CD14-positive monocyte (primary cell): ENCODE measurements around the gene EEF1AKMT2. TPM values are rescaled to one million over a fixed set of nuclear protein-coding genes. Genes with fewer than 3 reads are reported as not detected.

Experiments used
- DNase-seq, 3 donors: peaks; one replicate each; pipeline ENCODE4 v3.0.0-alpha.2; 2011 to 2022
- H2AFZ ChIP-seq: 2 replicates; pipeline ENCODE4 v1.6.0; 2012; ENCODE audit warnings: mild to moderate bottlenecking, low read depth, low read length, inconsistent platforms; ENCODE audit not compliant: insufficient read depth, poor library complexity, severe bottlenecking
- H3K27ac ChIP-seq, 2 donors: 1 replicate in 1 of 2; 2 replicates in 1 of 2; pipeline ENCODE4 v1.5.1; 2012 to 2013; ENCODE audit warnings: low read length in 2 of 2, control low read depth in 1 of 2, inconsistent platforms in 1 of 2, low read depth in 1 of 2, mild to moderate bottlenecking in 1 of 2
- H3K27me3 ChIP-seq, 2 donors: one replicate each; pipeline versions ENCODE4 v1.6.0 to v1.6.1; 2011 to 2013; ENCODE audit warnings: low read length in 2 of 2; ENCODE audit not compliant: control insufficient read depth in 2 of 2, insufficient read depth in 2 of 2
- H3K36me3 ChIP-seq, 2 donors: replicated peaks in 1 of 2; 1 replicate in 1 of 2; 2 replicates in 1 of 2; pipeline versions ENCODE4 v1.5.1 to v1.6.1; 2012 to 2013; ENCODE audit warnings: low read length in 2 of 2, control low read depth in 1 of 2, inconsistent platforms in 1 of 2, mild to moderate bottlenecking in 1 of 2; ENCODE audit not compliant: insufficient read depth in 2 of 2, control insufficient read depth in 1 of 2
- H3K4me1 ChIP-seq, 2 donors: 1 replicate in 1 of 2; 2 replicates in 1 of 2; pipeline versions ENCODE4 v1.5.1 to v1.6.1; 2012 to 2013; ENCODE audit warnings: low read length in 2 of 2, control low read depth in 1 of 2, inconsistent platforms in 1 of 2, mild to moderate bottlenecking in 1 of 2, moderate library complexity in 1 of 2; ENCODE audit not compliant: insufficient read depth in 2 of 2, control insufficient read depth in 1 of 2
- H3K4me2 ChIP-seq: replicated peaks from 2 replicates; pipeline ENCODE3; 2012; ENCODE audit warnings: low read length, moderate library complexity, mild to moderate bottlenecking; ENCODE audit not compliant: poor library complexity, severe bottlenecking; ENCODE audit errors: extremely low read depth
- H3K4me3 ChIP-seq, 3 experiments: fragments of 200-600 bp in 1 of 3; sonication (generic) in 1 of 3; replicated peaks in 1 of 3; 1 replicate in 2 of 3; 2 replicates in 1 of 3; pipeline ENCODE4 v1.5.1; 2011 to 2013; ENCODE audit warnings: low read length in 3 of 3, mild to moderate bottlenecking in 3 of 3, control low read depth in 2 of 3, low read depth in 2 of 3, inconsistent platforms in 1 of 3, moderate library complexity in 1 of 3
- H3K79me2 ChIP-seq: 2 replicates; pipeline ENCODE4 v1.6.0; 2012; ENCODE audit warnings: mild to moderate bottlenecking, control low read depth, inconsistent platforms, low read length, moderate library complexity; ENCODE audit not compliant: insufficient read depth
- H3K9ac ChIP-seq: 2 replicates; pipeline ENCODE4 v1.6.0; 2017; ENCODE audit warnings: low read length, mild to moderate bottlenecking; ENCODE audit not compliant: insufficient read depth, poor library complexity, severe bottlenecking
- H3K9me3 ChIP-seq, 2 donors: replicated peaks in 1 of 2; 1 replicate in 1 of 2; 2 replicates in 1 of 2; pipeline versions ENCODE4 v1.5.1 to v1.6.1; 2012 to 2013; ENCODE audit warnings: low read length in 2 of 2, control low read depth in 1 of 2; ENCODE audit not compliant: control insufficient read depth in 1 of 2, insufficient read depth in 1 of 2
- H4K20me1 ChIP-seq: 2 replicates; pipeline ENCODE4 v1.6.0; 2012; ENCODE audit warnings: mild to moderate bottlenecking, low read length, control low read depth, moderate library complexity; ENCODE audit not compliant: insufficient read depth
- H3K27ac Mint-ChIP-seq, 7 donors: one replicate each; pipeline ENCODE4 v1.8.0; 2020; ENCODE audit warnings: mild to moderate bottlenecking in 7 of 7, mixed read lengths in 7 of 7, moderate library complexity in 6 of 7, inconsistent platforms in 2 of 7
- H3K27me3 Mint-ChIP-seq, 3 donors: one replicate each; pipeline ENCODE4 v1.8.0; 2021 to 2022; ENCODE audit warnings: low read depth in 3 of 3, mild to moderate bottlenecking in 3 of 3, mixed read lengths in 3 of 3, moderate library complexity in 3 of 3, inconsistent platforms in 1 of 3
- H3K36me3 Mint-ChIP-seq, 2 donors: one replicate each; pipeline ENCODE4 v1.8.0; 2020; ENCODE audit warnings: mixed read lengths in 2 of 2, inconsistent platforms in 1 of 2, mild to moderate bottlenecking in 1 of 2
- H3K4me1 Mint-ChIP-seq: one replicate; pipeline ENCODE4 v1.8.0; 2020; ENCODE audit warnings: mild to moderate bottlenecking, mixed read lengths
- H3K4me3 Mint-ChIP-seq, 2 donors: one replicate each; pipeline ENCODE4 v1.8.0; 2020; ENCODE audit warnings: mild to moderate bottlenecking in 2 of 2, mixed read lengths in 2 of 2, moderate library complexity in 1 of 2
- H3K9me3 Mint-ChIP-seq, 7 donors: one replicate each; pipeline ENCODE4 v1.8.0; 2020 to 2022; ENCODE audit warnings: mixed read lengths in 7 of 7, mild to moderate bottlenecking in 6 of 7, moderate library complexity in 6 of 7, inconsistent platforms in 2 of 7
- CTCF ChIP-seq: fragments of 200-600 bp; IDR thresholded peaks from one replicate; pipeline ENCODE4 v1.8.0; 2022; ENCODE audit warnings: antibody characterized with exemption, mild to moderate bottlenecking
- WGBS: methylation state at CpG from one replicate; pipeline ENCODE4 v1.1.5; 2013; ENCODE audit warnings: missing lambda C conversion rate; ENCODE audit not compliant: insufficient coverage; 5-methylcytosine and 5-hydroxymethylcytosine counted together
- intact Hi-C, 2 donors: fragments of 100-400 bp; cut with micrococcal nuclease; formaldehyde crosslinking; loops; one replicate each; pipeline versions ENCODE4 v1.15.0 to v1.15.1; 2023
- polyA plus RNA-seq, 3 donors: library from polyadenylated mRNA; depleted of rRNA in 1 of 3; unstranded in 2 of 3; stranded (reverse) in 1 of 3; fragments of 300-500 nt in 2 of 3; fragments of >200 nt in 1 of 3; fragmentation: Illumina TruSeq in 2 of 3; gene quantifications; 1 replicate in 2 of 3; 2 replicates in 1 of 3; pipeline ENCODE4 v1.2.3, GENCODE V29; 2012 to 2021

EEF1AKMT2 gene
- polyA plus RNA-seq, 3 donors, result 7.6 to 13.6 (median 8.2) TPM

- Mint-ChIP-seq H3K9me3 (no peaks in the 10 kb centered on the region), H3K4me1 (no peaks in the 10 kb centered on the region), H3K36me3 (peaks cover 50 to 68% of the 10 kb centered on the region in 2 donors), H3K27me3 (peaks cover 0 to 2% (median 0%) of the 10 kb centered on the region in 3 donors), H3K4me3 (no peak overlapping the region), H3K27ac (no peak overlapping the region)
- TF ChIP-seq CTCF, result no peak
- no peak overlapping the region for H3K4me2 ChIP-seq
- no peaks in the 10 kb centered on the region for H4K20me1 ChIP-seq
- no peaks in the 10 kb centered on the region for H3K9me3 ChIP-seq
- H3K36me3 ChIP-seq, result peaks cover 48 to 81% of the 10 kb centered on the region in 2 donors
- no CpG with 5 or more reads among the region's 5 CpGs for WGBS
- no peaks in the 10 kb centered on the region for H3K27me3 ChIP-seq
- no peak overlapping the region for H3K4me3 ChIP-seq
- DNase-seq, result no peak
- no peak overlapping the region for H3K27ac ChIP-seq
- intact Hi-C loops, result no loop called here
- H3K9ac ChIP-seq, result no peak overlapping the region
- no peak overlapping the region for H2AFZ ChIP-seq
- no peaks in the 10 kb centered on the region for H3K79me2 ChIP-seq
- H3K4me1 ChIP-seq, result no peaks in the 10 kb centered on the region
These were observed 35.4 kb downstream of the EEF1AKMT2 start for GRCh38 chr10:124756156-124756903.

- H3K36me3 ChIP-seq, result peaks cover 41 to 77% of the 10 kb centered on the region in 2 donors
- Mint-ChIP-seq H3K36me3 (peaks cover 46 to 68% of the 10 kb centered on the region in 2 donors), H3K9me3 (no peaks in the 10 kb centered on the region), H3K4me3 (no peak overlapping the region), H3K27ac (no peak overlapping the region), H3K4me1 (no peaks in the 10 kb centered on the region), H3K27me3 (peaks cover 0 to under 1% (median 0%) of the 10 kb centered on the region in 3 donors)
- no peak overlapping the region for H3K4me3 ChIP-seq
- H3K4me1 ChIP-seq, result no peaks in the 10 kb centered on the region
- H3K27me3 ChIP-seq, result no peaks in the 10 kb centered on the region
- no peak overlapping the region for H2AFZ ChIP-seq
- no peak overlapping the region for H3K27ac ChIP-seq
- H4K20me1 ChIP-seq, result no peaks in the 10 kb centered on the region
- H3K9me3 ChIP-seq, result no peaks in the 10 kb centered on the region
- H3K9ac ChIP-seq, result no peak overlapping the region
- H3K79me2 ChIP-seq, result no peaks in the 10 kb centered on the region
- intact Hi-C loops, result no loop called here
- WGBS, result no CpG with 5 or more reads among the region's 2 CpGs
- TF ChIP-seq CTCF, result no peak
- H3K4me2 ChIP-seq, result no peak overlapping the region
- no peak for DNase-seq
These were observed 36.1 kb downstream of the EEF1AKMT2 start for GRCh38 chr10:124755581-124755980.
